ENCODE results near the gene PRKD1. TPM values are rescaled to one million over a fixed set of nuclear protein-coding genes. Genes with fewer than 3 reads are reported as not detected.
"Not testable (repeated sequence)": the region's sequence is repeated elsewhere in the genome, so short reads cannot be mapped to it uniquely, and the experiment has no call there.

Gene PRKD1
- polyA plus RNA-seq, 4 donors, result 23.3 to 34.4 (median 29.3) TPM

- DNase-seq (ENCODE audit: low read depth in 4 of 4, low spot score in 3 of 4), result not testable (repeated sequence)
Measured at GRCh38 chr14:29840369-29840892, 87.2 kb downstream of the PRKD1 start.

GRCh38 chr14:29839691-29840090 lies 88.0 kb downstream of the PRKD1 start:
- not testable (repeated sequence) for DNase-seq (ENCODE audit: low read depth in 4 of 4, low spot score in 3 of 4)

- no peak for DNase-seq (ENCODE audit: low read depth in 4 of 4, low spot score in 3 of 4)
Measured at GRCh38 chr14:29838752-29839151, 88.9 kb downstream of the PRKD1 start.

- DNase-seq (ENCODE audit: low read depth in 4 of 4, low spot score in 3 of 4), result no peak
Measured at GRCh38 chr14:29836395-29836794, 91.3 kb downstream of the PRKD1 start.

- no peak for DNase-seq (ENCODE audit: low read depth in 4 of 4, low spot score in 3 of 4)
Measured at GRCh38 chr14:29832042-29832441, 95.6 kb downstream of the PRKD1 start.

GRCh38 chr14:29829851-29830250 lies 97.8 kb downstream of the PRKD1 start:
- DNase-seq (ENCODE audit: low read depth in 4 of 4, low spot score in 3 of 4), result no peak

GRCh38 chr14:29823816-29824215 lies 103.8 kb downstream of the PRKD1 start:
- no peak for DNase-seq (ENCODE audit: low read depth in 4 of 4, low spot score in 3 of 4)

GRCh38 chr14:29822430-29822709 lies 105.3 kb downstream of the PRKD1 start:
- DNase-seq (ENCODE audit: low read depth in 4 of 4, low spot score in 3 of 4), result no peak

GRCh38 chr14:29821661-29822429 lies 105.8 kb downstream of the PRKD1 start:
- no peak for DNase-seq (ENCODE audit: low read depth in 4 of 4, low spot score in 3 of 4)

- no peak for DNase-seq (ENCODE audit: low read depth in 4 of 4, low spot score in 3 of 4)
Measured at GRCh38 chr14:29821242-29821641, 106.4 kb downstream of the PRKD1 start.

- no peak for DNase-seq (ENCODE audit: low read depth in 4 of 4, low spot score in 3 of 4)
Measured at GRCh38 chr14:29820785-29821184, 106.9 kb downstream of the PRKD1 start.

GRCh38 chr14:29817767-29818405 lies 109.8 kb downstream of the PRKD1 start:
- no peak for DNase-seq (ENCODE audit: low read depth in 4 of 4, low spot score in 3 of 4)

GRCh38 chr14:29815016-29815674 lies 112.5 kb downstream of the PRKD1 start:
- no peak for DNase-seq (ENCODE audit: low read depth in 4 of 4, low spot score in 3 of 4)

GRCh38 chr14:29814156-29815015 lies 113.3 kb downstream of the PRKD1 start:
- DNase-seq (ENCODE audit: low read depth in 4 of 4, low spot score in 3 of 4), result no peak

GRCh38 chr14:29810682-29811081 lies 117.0 kb downstream of the PRKD1 start:
- no peak for DNase-seq (ENCODE audit: low read depth in 4 of 4, low spot score in 3 of 4)

- no peak for DNase-seq (ENCODE audit: low read depth in 4 of 4, low spot score in 3 of 4)
Measured at GRCh38 chr14:29810064-29810463, 117.6 kb downstream of the PRKD1 start.

GRCh38 chr14:29806124-29806517 lies 121.5 kb downstream of the PRKD1 start:
- no peak for DNase-seq (ENCODE audit: low read depth in 4 of 4, low spot score in 3 of 4)

GRCh38 chr14:29805415-29806123 lies 122.1 kb downstream of the PRKD1 start:
- no peak for DNase-seq (ENCODE audit: low read depth in 4 of 4, low spot score in 3 of 4)

GRCh38 chr14:29804481-29805266 lies 123.0 kb downstream of the PRKD1 start:
- DNase-seq (ENCODE audit: low read depth in 4 of 4, low spot score in 3 of 4), result no peak

Data from left renal pelvis (tissue), 4 donors.